PC-9 (cell line): ENCODE measurements around the gene OLFML2A. TPM values are rescaled to one million over a fixed set of nuclear protein-coding genes. Genes with fewer than 3 reads are reported as not detected.

Experiments used
- BruUV-seq: library from RNA; stranded (reverse); fragments of 400-500 nt; replicated peaks from 2 replicates; lab custom pipeline; 2021; lab: Mats Ljungman, UMichigan
- CTCF ChIA-PET: fragments of 300-600 bp; sonication (Branson Sonifier 250); formaldehyde crosslinking; loops from one replicate; lab custom pipeline; 2022; ENCODE audit warnings: antibody characterized with exemption; lab: Charles Lee
- POLR2A ChIA-PET: fragments of 300-600 bp; sonication (Branson Sonifier 250); formaldehyde crosslinking; loops from one replicate; lab custom pipeline; 2022; ENCODE audit warnings: antibody characterized with exemption; ENCODE audit not compliant: unreplicated experiment; lab: Charles Lee
- DNase-seq, 2 experiments: peaks; one replicate each; pipeline versions ENCODE4 v3.0.0 to v3.0.0-alpha.2; 2015 to 2022; ENCODE audit warnings: mixed read lengths in 1 of 2
- H2AFZ ChIP-seq: fragments of 200-600 bp; sonication (generic); 2 replicates; pipeline ENCODE4 v1.8.1; 2017; ENCODE audit warnings: antibody characterized with exemption
- H3F3A ChIP-seq: fragments of 200-600 bp; sonication (generic); 2 replicates; pipeline ENCODE4 v1.8.1; 2017; ENCODE audit warnings: antibody characterized with exemption, mild to moderate bottlenecking, low read depth; ENCODE audit not compliant: insufficient read depth
- H3K27ac ChIP-seq: fragments of 200-600 bp; sonication (generic); 2 replicates; pipeline ENCODE4 v1.6.1; 2016; ENCODE audit warnings: mixed run types
- H3K27me3 ChIP-seq: fragments of 200-600 bp; sonication (generic); 2 replicates; pipeline ENCODE4 v1.6.1; 2016; ENCODE audit warnings: low read depth, mixed run types; ENCODE audit not compliant: insufficient read depth
- H3K36me3 ChIP-seq: fragments of 200-600 bp; sonication (generic); 2 replicates; pipeline ENCODE4 v1.6.1; 2016; ENCODE audit warnings: low read depth, mixed run types
- H3K4me1 ChIP-seq: fragments of 200-600 bp; sonication (generic); replicated peaks from 2 replicates; pipeline ENCODE4 v1.6.1; 2016; ENCODE audit warnings: mixed run types; ENCODE audit not compliant: insufficient read depth
- H3K4me2 ChIP-seq: fragments of 200-600 bp; sonication (generic); 2 replicates; pipeline ENCODE4 v1.6.1; 2017; ENCODE audit warnings: mixed run types
- H3K4me3 ChIP-seq: fragments of 200-600 bp; sonication (generic); 2 replicates; pipeline ENCODE4 v1.6.1; 2016; ENCODE audit warnings: mixed run types
- H3K79me2 ChIP-seq: fragments of 200-600 bp; sonication (generic); 2 replicates; pipeline ENCODE4 v1.6.1; 2017; ENCODE audit warnings: low read depth, mixed run types
- H3K9me2 ChIP-seq: fragments of 200-600 bp; sonication (generic); 2 replicates; pipeline ENCODE4 v1.8.1; 2017; ENCODE audit warnings: mild to moderate bottlenecking; ENCODE audit not compliant: insufficient read depth
- H3K9me3 ChIP-seq: fragments of 200-600 bp; sonication (generic); 2 replicates; pipeline ENCODE4 v1.8.1; 2016; ENCODE audit warnings: low read depth; ENCODE audit not compliant: insufficient read depth
- H4K20me1 ChIP-seq: fragments of 200-600 bp; sonication (generic); 2 replicates; pipeline ENCODE4 v1.8.1; 2017; ENCODE audit not compliant: insufficient read depth
- CTCF ChIP-seq: fragments of 200-600 bp; sonication (generic); conservative IDR thresholded peaks from 2 replicates; pipeline ENCODE4 v1.6.1; 2017; ENCODE audit warnings: mixed run types, antibody characterized with exemption, mild to moderate bottlenecking, moderate library complexity
- EZH2 ChIP-seq: fragments of 200-600 bp; sonication (generic); IDR thresholded peaks from 2 replicates; pipeline ENCODE4 v1.8.0; 2017; ENCODE audit warnings: antibody characterized with exemption, low read depth
- intact Hi-C: fragments of 100-400 bp; cut with micrococcal nuclease; formaldehyde crosslinking; loops from one replicate; pipeline ENCODE4 v1.10.0; 2022; ENCODE audit not compliant: unreplicated experiment
- total RNA-seq: library from RNA; stranded (reverse); gene quantifications from 2 replicates; pipeline ENCODE4 v1.2.3, GENCODE V29; 2021

OLFML2A gene
- total RNA-seq, 1 experiment from 2014 or later: 5.7 TPM

GRCh38 chr9:124793015-124793541 is 16.1 kb downstream of the OLFML2A start:
- BruUV-seq: no TSS peak
- Histone ChIP-seq H3K4me3 (no peak overlapping the region), H3K27ac (no peak overlapping the region), H3K4me1 (no peaks in the 10 kb centered on the region), H3K9me3 (no peaks in the 10 kb centered on the region), H4K20me1 (no peaks in the 10 kb centered on the region), H3K27me3 (no peaks in the 10 kb centered on the region), H3K9me2 (no peaks in the 10 kb centered on the region), H3F3A (peaks cover 4% of the 10 kb centered on the region; the same call in 1 of the 2 replicates), H2AFZ (no peak overlapping the region), H3K4me2 (no peak overlapping the region), H3K79me2 (no peaks in the 10 kb centered on the region), H3K36me3 (no peaks in the 10 kb centered on the region)
- POLR2A ChIA-PET: no interaction called here
- intact Hi-C loops: no loop called here
- no peak for DNase-seq
- CTCF ChIA-PET: no interaction called here
- TF ChIP-seq CTCF: no peak
- TF ChIP-seq EZH2: no peak

- ChIA-PET CTCF (interaction anchor here (1.2 to 1.6 kb wide), 4 partner anchors 16 to 60 kb away, joined by 4 to 6 read pairs (median 4); no protein-coding TSS in a partner anchor), POLR2A (no interaction called here)
- peak; percentile 46; the same call in 1 of the 2 replicates for TF ChIP-seq CTCF
- TF ChIP-seq EZH2: no peak
- BruUV-seq: no TSS peak
- intact Hi-C loops: no loop called here
- H3K4me2 ChIP-seq: no peak overlapping the region
- H3K4me1 ChIP-seq: no peaks in the 10 kb centered on the region
- H3K9me3 ChIP-seq: no peaks in the 10 kb centered on the region
- H3K9me2 ChIP-seq: no peaks in the 10 kb centered on the region
- H3K36me3 ChIP-seq: no peaks in the 10 kb centered on the region
- no peak overlapping the region for H3K4me3 ChIP-seq
- peaks cover 4% of the 10 kb centered on the region; the same call in 1 of the 2 replicates for H3F3A ChIP-seq
- H3K79me2 ChIP-seq: no peaks in the 10 kb centered on the region
- DNase-seq: peak; percentile 35 to 49
- no peak overlapping the region for H3K27ac ChIP-seq
- no peaks in the 10 kb centered on the region for H3K27me3 ChIP-seq
- no peaks in the 10 kb centered on the region for H4K20me1 ChIP-seq
- no peak overlapping the region for H2AFZ ChIP-seq
Measured at GRCh38 chr9:124794902-124795491, 18.1 kb downstream of the OLFML2A start.

GRCh38 chr9:124795881-124796431 is 19.0 kb downstream of the OLFML2A start:
- CTCF ChIA-PET: interaction anchor here (0.7 to 1.6 kb wide), 7 partner anchors 16 to 268 kb away, joined by 3 to 6 read pairs (median 4); no protein-coding TSS in a partner anchor
- H3K4me2 ChIP-seq: no peak overlapping the region
- no peaks in the 10 kb centered on the region for H3K79me2 ChIP-seq

More at GRCh38 chr9:124795881-124796431, 19.0 kb downstream of the OLFML2A start:
- H2AFZ ChIP-seq: no peak overlapping the region
- intact Hi-C loops: no loop called here
- H3K4me3 ChIP-seq: no peak overlapping the region
- H3K9me2 ChIP-seq: no peaks in the 10 kb centered on the region
- peaks cover 4% of the 10 kb centered on the region; the same call in 1 of the 2 replicates for H3F3A ChIP-seq
- H3K4me1 ChIP-seq: no peaks in the 10 kb centered on the region
- TF ChIP-seq EZH2: no peak
- no peaks in the 10 kb centered on the region for H3K36me3 ChIP-seq
- H3K27ac ChIP-seq: no peak overlapping the region
- no peak for DNase-seq
- BruUV-seq: no TSS peak
- H4K20me1 ChIP-seq: no peaks in the 10 kb centered on the region
- POLR2A ChIA-PET: no interaction called here
- no peaks in the 10 kb centered on the region for H3K9me3 ChIP-seq
- no peaks in the 10 kb centered on the region for H3K27me3 ChIP-seq
